ENCODE measurements around the gene PDE3B.
"Not testable (repeated sequence)": the region's sequence is repeated elsewhere in the genome, so short reads cannot be mapped to it uniquely, and the experiment has no call there.

Gene PDE3B

GRCh38 chr11:14673824-14674405, 30.3 kb downstream of the PDE3B start:
- Histone ChIP-seq H3K4me2 (ENCODE audit: low read length) (no peak overlapping the region), H3K4me1 (no peaks in the 10 kb centered on the region), H3K36me3 (ENCODE audit: control insufficient read depth, insufficient read depth, low read length) (no peaks in the 10 kb centered on the region), H2AFZ (no peak overlapping the region), H3K4me3 (ENCODE audit: low read depth, low read length) (no peak overlapping the region), H3K9me3 (ENCODE audit: control insufficient read depth, low read length) (no peaks in the 10 kb centered on the region), H3K27ac (no peak overlapping the region), H3K27me3 (ENCODE audit: control insufficient read depth, insufficient read depth, low read length) (no peaks in the 10 kb centered on the region), H3K9ac (no peak overlapping the region), H3K79me2 (no peaks in the 10 kb centered on the region)
- TF ChIP-seq CTCF (IDR thresholded peaks at IDR 0.05): no peak

- H3K4me3 ChIP-seq (ENCODE audit: low read depth, low read length): no peak overlapping the region
- H3K36me3 ChIP-seq (ENCODE audit: control insufficient read depth, insufficient read depth, low read length): no peaks in the 10 kb centered on the region
- H3K79me2 ChIP-seq: no peaks in the 10 kb centered on the region
- H3K27me3 ChIP-seq (ENCODE audit: control insufficient read depth, insufficient read depth, low read length): no peaks in the 10 kb centered on the region
- no peak overlapping the region for H3K4me2 ChIP-seq (ENCODE audit: low read length)
- no peaks in the 10 kb centered on the region for H3K4me1 ChIP-seq
- TF ChIP-seq CTCF (IDR thresholded peaks at IDR 0.05): no peak
- H3K27ac ChIP-seq: no peak overlapping the region
- no peak overlapping the region for H2AFZ ChIP-seq
- H3K9ac ChIP-seq: no peak overlapping the region
- no peaks in the 10 kb centered on the region for H3K9me3 ChIP-seq (ENCODE audit: control insufficient read depth, low read length)
Measured at GRCh38 chr11:14676068-14676467, 32.5 kb downstream of the PDE3B start.

GRCh38 chr11:14677146-14677545, 33.5 kb downstream of the PDE3B start:
- H3K36me3 ChIP-seq (ENCODE audit: control insufficient read depth, insufficient read depth, low read length): no peaks in the 10 kb centered on the region
- no peak overlapping the region for H3K4me3 ChIP-seq (ENCODE audit: low read depth, low read length)
- H3K27ac ChIP-seq: no peak overlapping the region
- no peaks in the 10 kb centered on the region for H3K4me1 ChIP-seq
- no peak for TF ChIP-seq CTCF (IDR thresholded peaks at IDR 0.05)
- no peak overlapping the region for H3K9ac ChIP-seq
- H3K9me3 ChIP-seq (ENCODE audit: control insufficient read depth, low read length): no peaks in the 10 kb centered on the region
- no peaks in the 10 kb centered on the region for H3K79me2 ChIP-seq
- no peaks in the 10 kb centered on the region for H3K27me3 ChIP-seq (ENCODE audit: control insufficient read depth, insufficient read depth, low read length)
- no peak overlapping the region for H3K4me2 ChIP-seq (ENCODE audit: low read length)
- no peak overlapping the region for H2AFZ ChIP-seq

GRCh38 chr11:14678350-14678749, 34.7 kb downstream of the PDE3B start:
- Histone ChIP-seq H3K4me1 (no peaks in the 10 kb centered on the region), H3K9ac (no peak overlapping the region), H3K4me2 (ENCODE audit: low read length) (no peak overlapping the region), H3K27me3 (ENCODE audit: control insufficient read depth, insufficient read depth, low read length) (no peaks in the 10 kb centered on the region), H3K27ac (no peak overlapping the region), H3K36me3 (ENCODE audit: control insufficient read depth, insufficient read depth, low read length) (no peaks in the 10 kb centered on the region), H3K9me3 (ENCODE audit: control insufficient read depth, low read length) (no peaks in the 10 kb centered on the region), H3K4me3 (ENCODE audit: low read depth, low read length) (no peak overlapping the region), H3K79me2 (no peaks in the 10 kb centered on the region), H2AFZ (no peak overlapping the region)
- no peak for TF ChIP-seq CTCF (IDR thresholded peaks at IDR 0.05)

GRCh38 chr11:14679662-14680061, 36.1 kb downstream of the PDE3B start:
- no peak for TF ChIP-seq CTCF (IDR thresholded peaks at IDR 0.05)
- Histone ChIP-seq H3K4me1 (no peaks in the 10 kb centered on the region), H3K4me2 (ENCODE audit: low read length) (no peak overlapping the region), H2AFZ (no peak overlapping the region), H3K9me3 (ENCODE audit: control insufficient read depth, low read length) (no peaks in the 10 kb centered on the region), H3K9ac (no peak overlapping the region), H3K79me2 (no peaks in the 10 kb centered on the region), H3K36me3 (ENCODE audit: control insufficient read depth, insufficient read depth, low read length) (no peaks in the 10 kb centered on the region), H3K27ac (no peak overlapping the region), H3K4me3 (ENCODE audit: low read depth, low read length) (no peak overlapping the region), H3K27me3 (ENCODE audit: control insufficient read depth, insufficient read depth, low read length) (no peaks in the 10 kb centered on the region)

GRCh38 chr11:14684234-14684915, 40.8 kb downstream of the PDE3B start:
- H3K27ac ChIP-seq: not testable (repeated sequence)

More at GRCh38 chr11:14684234-14684915, 40.8 kb downstream of the PDE3B start:
- not testable (repeated sequence) for H2AFZ ChIP-seq; H3K4me2 ChIP-seq (ENCODE audit: low read length); H3K9me3 ChIP-seq (ENCODE audit: control insufficient read depth, low read length); H3K9ac ChIP-seq; H3K27me3 ChIP-seq (ENCODE audit: control insufficient read depth, insufficient read depth, low read length); H3K36me3 ChIP-seq (ENCODE audit: control insufficient read depth, insufficient read depth, low read length); H3K79me2 ChIP-seq; H3K4me3 ChIP-seq (ENCODE audit: low read depth, low read length); H3K4me1 ChIP-seq
